IgD-negative memory B cell (primary cell): ENCODE data around the gene RHPN2. TPM values are rescaled to one million over a fixed set of nuclear protein-coding genes. Genes with fewer than 3 reads are reported as not detected.

Experiments
- H3K27ac Mint-ChIP-seq, 3 donors: one replicate each; pipeline ENCODE4 v1.8.0; 2020 to 2022; ENCODE audit warnings: mild to moderate bottlenecking in 3 of 3, mixed read lengths in 3 of 3, moderate library complexity in 1 of 3
- H3K27me3 Mint-ChIP-seq: one replicate; pipeline ENCODE4 v1.8.0; 2021; ENCODE audit warnings: mixed read lengths
- H3K36me3 Mint-ChIP-seq: one replicate; pipeline ENCODE4 v1.8.0; 2020; ENCODE audit warnings: mild to moderate bottlenecking, mixed read lengths
- H3K4me1 Mint-ChIP-seq, 3 donors: one replicate each; pipeline ENCODE4 v1.8.0; 2020 to 2022; ENCODE audit warnings: mixed read lengths in 3 of 3, mild to moderate bottlenecking in 1 of 3
- H3K4me3 Mint-ChIP-seq, 4 donors: one replicate each; pipeline ENCODE4 v1.8.0; 2020 to 2022; ENCODE audit warnings: mild to moderate bottlenecking in 4 of 4, mixed read lengths in 4 of 4, moderate library complexity in 3 of 4
- H3K9me3 Mint-ChIP-seq, 3 donors: one replicate each; pipeline ENCODE4 v1.8.0; 2020 to 2021; ENCODE audit warnings: mixed read lengths in 3 of 3, mild to moderate bottlenecking in 1 of 3
- polyA plus RNA-seq: library from polyadenylated mRNA; unstranded; fragments of 300-500 nt; fragmentation: Illumina TruSeq; gene quantifications from one replicate; pipeline ENCODE4 v1.2.3, GENCODE V29; 2021

The RHPN2 gene
- polyA plus RNA-seq: 3.7 TPM

- no peaks in the 10 kb centered on the region for H3K9me3 Mint-ChIP-seq
- H3K27me3 Mint-ChIP-seq: peaks cover 4% of the 10 kb centered on the region
- H3K27ac Mint-ChIP-seq: no peak within 1 kb of the TSS
- peak within 1 kb of the TSS; percentile 84 to 94 (median 87) for H3K4me3 Mint-ChIP-seq
- peaks cover 1% of the 10 kb centered on the region for H3K36me3 Mint-ChIP-seq
- H3K4me1 Mint-ChIP-seq: peaks cover 4 to 5% (median 5%) of the 10 kb centered on the region in 3 donors
Measured at GRCh38 chr19:33064792-33065550, at the start of gene RHPN2. TSS of gene RHPN2 (minus strand) at chr19:33064888. CDS start at chr19:33064852, 36 bp downstream.

DNA sequence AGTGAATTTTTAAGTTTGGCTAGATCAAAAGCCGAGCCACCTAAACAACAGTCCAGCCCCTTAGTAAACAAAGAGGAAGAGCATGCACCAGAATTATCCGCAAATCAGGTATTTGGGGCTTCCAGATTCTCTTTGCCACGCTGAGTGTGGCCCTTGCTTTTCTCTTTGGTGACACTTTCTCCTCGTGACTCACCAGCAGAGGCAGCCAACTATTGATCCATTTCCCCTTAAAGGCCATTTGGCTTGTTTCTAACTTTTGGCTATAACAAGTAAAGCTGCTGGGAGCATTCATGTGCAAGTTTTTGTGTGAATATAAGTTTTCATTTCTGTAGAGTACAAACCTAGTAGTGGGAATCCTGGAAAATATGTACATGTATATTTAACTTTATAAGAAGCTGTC, 49.6 kb upstream of the RHPN2 start:
- H3K27me3 Mint-ChIP-seq: no peaks in the 10 kb centered on the region
- no peak overlapping the region for H3K4me3 Mint-ChIP-seq
- H3K4me1 Mint-ChIP-seq: no peaks in the 10 kb centered on the region
- no peaks in the 10 kb centered on the region for H3K9me3 Mint-ChIP-seq
- H3K36me3 Mint-ChIP-seq: peaks cover 7% of the 10 kb centered on the region
- H3K27ac Mint-ChIP-seq: no peak overlapping the region

GRCh38 chr19:33111587-33111986, 46.9 kb upstream of the RHPN2 start:
- Mint-ChIP-seq H3K27me3 (no peaks in the 10 kb centered on the region), H3K4me3 (no peak overlapping the region), H3K9me3 (no peaks in the 10 kb centered on the region), H3K36me3 (peaks cover 7% of the 10 kb centered on the region), H3K4me1 (peaks cover 0 to 1% (median 0%) of the 10 kb centered on the region in 3 donors), H3K27ac (no peak overlapping the region)

GRCh38 chr19:33110137-33110910, 45.6 kb upstream of the RHPN2 start:
- H3K9me3 Mint-ChIP-seq: no peaks in the 10 kb centered on the region
- no peaks in the 10 kb centered on the region for H3K27me3 Mint-ChIP-seq
- H3K27ac Mint-ChIP-seq: no peak overlapping the region
- peaks cover 0 to 1% (median 0%) of the 10 kb centered on the region in 3 donors for H3K4me1 Mint-ChIP-seq
- H3K4me3 Mint-ChIP-seq: no peak overlapping the region
- H3K36me3 Mint-ChIP-seq: peaks cover 1% of the 10 kb centered on the region

GRCh38 chr19:33108161-33108560, 43.5 kb upstream of the RHPN2 start:
- Mint-ChIP-seq H3K9me3 (no peaks in the 10 kb centered on the region), H3K27ac (no peak overlapping the region), H3K4me3 (no peak overlapping the region), H3K27me3 (no peaks in the 10 kb centered on the region), H3K4me1 (peaks cover 0 to 1% (median 0%) of the 10 kb centered on the region in 3 donors), H3K36me3 (peaks cover 4% of the 10 kb centered on the region)

- Mint-ChIP-seq H3K9me3 (no peaks in the 10 kb centered on the region), H3K4me1 (peaks cover 0 to 1% (median 0%) of the 10 kb centered on the region in 3 donors), H3K4me3 (no peak overlapping the region), H3K36me3 (peaks cover 13% of the 10 kb centered on the region), H3K27me3 (no peaks in the 10 kb centered on the region), H3K27ac (no peak overlapping the region)
Measured at GRCh38 chr19:33102893-33103292, 38.2 kb upstream of the RHPN2 start.

- H3K4me1 Mint-ChIP-seq: no peaks in the 10 kb centered on the region
- H3K9me3 Mint-ChIP-seq: no peaks in the 10 kb centered on the region
- peaks cover 15% of the 10 kb centered on the region for H3K36me3 Mint-ChIP-seq
Measured at GRCh38 chr19:33100894-33101644, 36.4 kb upstream of the RHPN2 start.

DNA sequence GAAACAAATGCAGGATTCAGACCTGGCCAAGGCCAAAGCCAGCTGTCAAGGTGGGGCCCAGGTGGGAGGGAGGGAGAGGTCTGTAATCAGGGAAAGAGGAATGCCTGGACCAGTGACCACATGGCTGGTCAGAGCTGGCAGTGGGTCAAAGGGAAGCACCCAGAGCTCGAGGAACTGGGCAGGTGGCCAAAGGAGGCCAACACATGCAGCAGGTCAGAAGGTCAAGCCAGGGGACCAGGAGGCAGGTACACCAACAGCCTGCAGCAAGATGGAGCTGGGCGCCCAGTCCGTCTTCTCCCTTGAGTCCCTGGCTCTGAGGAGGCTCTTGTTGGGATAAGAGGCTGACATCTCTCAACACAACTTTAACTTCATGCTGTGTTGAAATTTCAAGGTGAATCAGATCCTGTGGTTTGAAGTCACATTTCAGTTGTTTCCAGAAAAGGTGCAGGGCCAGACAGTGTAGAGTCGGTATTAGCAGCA, 33.4 kb upstream of the RHPN2 start:
- Mint-ChIP-seq H3K27me3 (no peaks in the 10 kb centered on the region), H3K4me3 (no peak overlapping the region), H3K4me1 (peaks cover 0 to 2% (median 0%) of the 10 kb centered on the region in 3 donors), H3K9me3 (no peaks in the 10 kb centered on the region), H3K27ac (peak overlapping the region in 1 of 3 donors; percentile 35), H3K36me3 (peaks cover 10% of the 10 kb centered on the region)

More at GRCh38 chr19:33100894-33101644, 36.4 kb upstream of the RHPN2 start:
- Mint-ChIP-seq H3K4me3 (no peak overlapping the region), H3K27me3 (no peaks in the 10 kb centered on the region), H3K27ac (no peak overlapping the region)

DNA sequence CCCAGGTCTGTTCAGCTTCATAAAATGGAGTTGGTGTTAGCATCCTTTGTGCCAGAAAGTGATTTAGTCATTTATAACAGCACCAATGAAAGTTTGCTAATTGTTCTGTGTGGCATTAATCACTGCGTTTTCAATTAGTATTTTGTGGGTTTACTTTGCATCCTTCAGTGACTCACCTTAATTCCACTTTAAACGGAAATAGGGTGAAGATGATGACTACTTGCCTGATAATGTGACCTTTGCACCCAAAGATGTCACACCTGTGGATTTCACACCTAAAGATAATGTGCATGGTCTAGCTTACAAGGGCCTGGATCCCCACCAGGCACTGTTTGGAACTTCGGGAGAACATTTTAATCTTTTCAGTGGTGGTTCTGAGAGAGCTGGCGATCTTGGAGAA, 31.3 kb upstream of the RHPN2 start:
- peaks cover 7% of the 10 kb centered on the region for H3K36me3 Mint-ChIP-seq
- no peaks in the 10 kb centered on the region for H3K9me3 Mint-ChIP-seq
- no peak overlapping the region for H3K4me3 Mint-ChIP-seq
- no peaks in the 10 kb centered on the region for H3K27me3 Mint-ChIP-seq
- peaks cover 0 to 2% (median 0%) of the 10 kb centered on the region in 3 donors for H3K4me1 Mint-ChIP-seq
- H3K27ac Mint-ChIP-seq: no peak overlapping the region

GRCh38 chr19:33094436-33095067, 29.9 kb upstream of the RHPN2 start:
- no peaks in the 10 kb centered on the region for H3K9me3 Mint-ChIP-seq
- no peak overlapping the region for H3K27ac Mint-ChIP-seq
- no peak overlapping the region for H3K4me3 Mint-ChIP-seq
- peaks cover 7% of the 10 kb centered on the region for H3K36me3 Mint-ChIP-seq
- H3K27me3 Mint-ChIP-seq: no peaks in the 10 kb centered on the region
- peaks cover 0 to 4% (median 0%) of the 10 kb centered on the region in 3 donors for H3K4me1 Mint-ChIP-seq

DNA sequence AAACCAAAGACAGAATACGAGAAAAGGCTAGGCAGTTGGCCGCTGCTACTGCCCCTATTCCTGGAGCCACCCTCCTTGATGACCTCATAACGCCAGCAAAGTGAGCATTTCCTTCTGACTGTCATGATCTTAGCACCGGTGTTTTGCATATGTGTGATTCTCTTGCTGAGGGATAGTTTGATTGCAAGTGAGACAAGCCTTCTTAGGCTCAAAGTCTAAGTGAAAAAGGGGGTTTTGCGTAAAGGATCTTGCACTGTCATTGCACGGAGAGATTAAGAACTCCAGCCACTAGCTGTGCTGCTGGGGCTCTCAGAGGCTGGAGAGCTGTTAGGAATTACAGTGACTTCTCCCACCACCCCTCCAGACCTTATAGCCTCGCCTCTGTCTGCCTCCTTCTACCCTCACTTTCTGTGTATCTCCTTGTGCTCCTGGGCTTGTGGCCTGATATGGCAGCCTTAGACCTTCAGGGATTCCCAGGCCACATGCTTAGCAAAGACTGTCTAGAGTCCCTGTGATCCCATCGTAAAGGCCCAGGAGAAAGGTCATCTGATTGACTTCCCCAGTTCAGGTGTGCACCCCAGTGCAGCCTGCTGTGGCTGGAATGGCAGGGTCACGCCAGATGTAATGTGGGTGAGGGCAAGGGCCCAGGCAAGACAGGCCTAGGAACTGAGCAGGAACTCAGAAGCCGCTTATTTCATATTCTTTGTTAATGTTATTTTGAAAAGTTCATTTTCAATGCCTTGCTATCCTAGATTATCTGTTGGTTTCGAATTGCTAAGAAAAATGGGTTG, 28.9 kb upstream of the RHPN2 start:
- Mint-ChIP-seq H3K27ac (no peak overlapping the region), H3K9me3 (no peaks in the 10 kb centered on the region), H3K4me1 (peaks cover 0 to 4% (median 0%) of the 10 kb centered on the region in 3 donors)

DNA sequence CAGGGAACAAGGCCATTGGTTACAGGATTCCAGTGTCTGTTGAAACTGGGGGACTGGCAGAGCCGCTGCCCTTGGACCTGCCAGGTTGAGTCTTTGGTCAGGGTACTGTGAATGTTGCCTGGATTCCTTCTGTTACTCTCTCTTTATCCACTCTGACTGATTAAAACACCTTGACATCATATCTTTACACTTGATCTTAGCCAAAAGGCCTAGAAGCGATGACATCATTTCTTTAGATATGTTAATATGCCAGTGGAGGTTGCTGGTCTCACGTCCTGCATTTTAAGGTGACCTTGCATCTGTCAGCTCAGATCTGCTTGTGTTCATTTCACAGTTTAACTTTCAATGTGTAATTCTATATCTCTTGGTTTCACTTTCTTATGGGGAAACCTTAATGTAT, 25.5 kb upstream of the RHPN2 start:
- no peak overlapping the region for H3K27ac Mint-ChIP-seq
- H3K4me1 Mint-ChIP-seq: peaks cover 0 to 3% (median 0%) of the 10 kb centered on the region in 3 donors
- peaks cover 4% of the 10 kb centered on the region for H3K36me3 Mint-ChIP-seq
- H3K27me3 Mint-ChIP-seq: no peaks in the 10 kb centered on the region
- H3K9me3 Mint-ChIP-seq: no peaks in the 10 kb centered on the region
- peak overlapping the region in 1 of 4 donors; percentile 35 for H3K4me3 Mint-ChIP-seq

More for the DNA sequence above, 28.9 kb upstream of the RHPN2 start:
- Mint-ChIP-seq H3K36me3 (peaks cover 8% of the 10 kb centered on the region), H3K27me3 (no peaks in the 10 kb centered on the region), H3K4me3 (no peak overlapping the region)

GRCh38 chr19:33089010-33089409, 24.3 kb upstream of the RHPN2 start:
- Mint-ChIP-seq H3K4me1 (peaks cover 2 to 5% (median 3%) of the 10 kb centered on the region in 3 donors), H3K27ac (no peak overlapping the region), H3K4me3 (no peak overlapping the region), H3K27me3 (no peaks in the 10 kb centered on the region), H3K9me3 (no peaks in the 10 kb centered on the region), H3K36me3 (peaks cover 4% of the 10 kb centered on the region)

DNA sequence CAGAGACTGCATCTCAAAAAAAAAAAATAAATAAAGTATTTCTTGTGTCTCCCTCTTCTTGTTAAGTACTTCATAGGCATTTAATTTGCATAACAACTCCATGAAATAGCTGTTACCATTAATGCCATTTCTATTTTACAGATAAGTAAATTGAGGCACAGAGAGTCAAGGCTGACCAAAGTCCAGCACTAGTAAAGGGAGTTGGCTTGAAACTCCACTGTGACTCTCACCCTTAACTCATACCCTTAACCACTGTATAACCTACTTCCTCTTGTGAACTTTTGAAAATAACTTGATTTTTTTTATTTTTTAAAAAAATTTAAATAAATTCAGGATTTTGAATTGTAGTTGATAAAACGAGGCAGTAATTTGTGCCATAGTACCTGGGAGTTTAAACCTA, 22.3 kb upstream of the RHPN2 start:
- no peak overlapping the region for H3K4me3 Mint-ChIP-seq
- H3K27me3 Mint-ChIP-seq: no peaks in the 10 kb centered on the region
- no peak overlapping the region for H3K27ac Mint-ChIP-seq
- H3K36me3 Mint-ChIP-seq: peaks cover 4% of the 10 kb centered on the region
- no peaks in the 10 kb centered on the region for H3K9me3 Mint-ChIP-seq
- peaks cover 6% of the 10 kb centered on the region in 3 donors for H3K4me1 Mint-ChIP-seq
